ENCODE data around the gene METTL2A. TPM values are rescaled to one million over a fixed set of nuclear protein-coding genes. Genes with fewer than 3 reads are reported as not detected.
"Not testable (repeated sequence)": the region's sequence is repeated elsewhere in the genome, so short reads cannot be mapped to it uniquely, and the experiment has no call there.

The METTL2A gene
- polyA plus RNA-seq, 1 of the 3 experiments (the other 2 are of a cell fraction), result 16.8 TPM

- Histone ChIP-seq H3K4me1 (ENCODE audit: control insufficient read depth in 1 of 2, insufficient read depth in 2 of 2, low read depth in 1 of 2, low read length in 1 of 2) (peaks cover 7 to 13% of the 10 kb centered on the region in 2 experiments; a peak in 3 of 4 replicates), H3K4me3 (ENCODE audit: low read depth in 2 of 2, low read length in 1 of 2) (peak overlapping the region; percentile 71 to 82), H3K36me3 (replicated peaks in 1 of 2; ENCODE audit: control insufficient read depth in 1 of 2, insufficient read depth in 2 of 2, low read length in 1 of 2) (peaks cover 11 to 26% of the 10 kb centered on the region in 2 experiments), H3K4me2 (peak overlapping the region; percentile 92), H3F3A (replicated peaks; ENCODE audit: insufficient read depth) (peaks cover 22% of the 10 kb centered on the region), H3K79me2 (ENCODE audit: insufficient read depth) (peaks cover 86% of the 10 kb centered on the region), H4K20me1 (ENCODE audit: insufficient read depth) (peaks cover 25% of the 10 kb centered on the region), H3K27ac (ENCODE audit: low read depth in 2 of 2, low read length in 1 of 2) (peak overlapping the region; percentile 67 to 81), H3K9ac (peak overlapping the region; percentile 88)
- 12% methylated on average over 24 of the region's 84 CpGs for WGBS (ENCODE audit: low lambda C conversion rate)
- H3K9me3 ChIP-seq; H3K9me2 ChIP-seq; H3K27me3 ChIP-seq (ENCODE audit: insufficient read depth); CTCF ChIA-PET; POLR2A ChIA-PET; H2AFZ ChIP-seq (ENCODE audit: low read depth): not testable (repeated sequence)
- DNase-seq, result peak; percentile 75
Measured at GRCh38 chr17:62478880-62479638, 55.4 kb downstream of the METTL2A start.

- H3K9me2 ChIP-seq; POLR2A ChIA-PET; H3K27me3 ChIP-seq (ENCODE audit: insufficient read depth); H3K9me3 ChIP-seq; CTCF ChIA-PET: not testable (repeated sequence)
- Histone ChIP-seq H3K27ac (ENCODE audit: low read depth in 2 of 2, low read length in 1 of 2) (peak overlapping the region; percentile 67 to 81), H3K9ac (peak overlapping the region; percentile 88), H3K4me1 (ENCODE audit: control insufficient read depth in 1 of 2, insufficient read depth in 2 of 2, low read depth in 1 of 2, low read length in 1 of 2) (peaks cover 7 to 13% of the 10 kb centered on the region in 2 experiments; a peak in 3 of 4 replicates), H4K20me1 (ENCODE audit: insufficient read depth) (peaks cover 31% of the 10 kb centered on the region), H3K36me3 (replicated peaks in 1 of 2; ENCODE audit: control insufficient read depth in 1 of 2, insufficient read depth in 2 of 2, low read length in 1 of 2) (peaks cover 11 to 24% of the 10 kb centered on the region in 2 experiments), H3K4me2 (peak overlapping the region; percentile 92), H3K79me2 (ENCODE audit: insufficient read depth) (peaks cover 92% of the 10 kb centered on the region), H3F3A (replicated peaks; ENCODE audit: insufficient read depth) (peaks cover 20% of the 10 kb centered on the region), H2AFZ (ENCODE audit: low read depth) (0 out of 2 replicates have a peak overlapping the region, but pooled peaks have one; percentile 53), H3K4me3 (ENCODE audit: low read depth in 2 of 2, low read length in 1 of 2) (peak overlapping the region; percentile 71 to 82)
- WGBS (ENCODE audit: low lambda C conversion rate), result 2% methylated on average over 16 of the region's 22 CpGs
- 0 out of 2 replicates have a peak, but pooled peaks have one; percentile 16 for TF ChIP-seq SIN3A (IDR thresholded peaks at IDR 0.05; ENCODE audit: borderline replicate concordance, low read depth, low read length)
- DNase-seq, result peak; percentile 34
Measured at GRCh38 chr17:62479639-62480258, 56.1 kb downstream of the METTL2A start.

GRCh38 chr17:62482553-62482952 is 58.9 kb downstream of the METTL2A start:
- H3K4me3 ChIP-seq (ENCODE audit: low read depth in 2 of 2, low read length in 1 of 2); H3K9ac ChIP-seq; H3K9me3 ChIP-seq; DNase-seq; H2AFZ ChIP-seq (ENCODE audit: low read depth); H3K9me2 ChIP-seq; H3K27me3 ChIP-seq (ENCODE audit: insufficient read depth); POLR2A ChIA-PET; H3K4me2 ChIP-seq; H3K4me1 ChIP-seq (ENCODE audit: control insufficient read depth in 1 of 2, insufficient read depth in 2 of 2, low read depth in 1 of 2, low read length in 1 of 2); H3K27ac ChIP-seq (ENCODE audit: low read depth in 2 of 2, low read length in 1 of 2): not testable (repeated sequence)
- Histone ChIP-seq H4K20me1 (ENCODE audit: insufficient read depth) (peaks cover 55% of the 10 kb centered on the region), H3K79me2 (ENCODE audit: insufficient read depth) (peaks cover 92% of the 10 kb centered on the region), H3K36me3 (replicated peaks in 1 of 2; ENCODE audit: control insufficient read depth in 1 of 2, insufficient read depth in 2 of 2, low read length in 1 of 2) (peaks cover 11 to 24% of the 10 kb centered on the region in 2 experiments), H3F3A (replicated peaks; ENCODE audit: insufficient read depth) (peaks cover 16% of the 10 kb centered on the region)
- 92% methylated on average over 3 of the region's 3 CpGs for WGBS (ENCODE audit: low lambda C conversion rate)
- CTCF ChIA-PET, result interaction anchor here (1.1 kb wide), 1 partner anchor 61 kb away, joined by 4 read pairs; no protein-coding TSS in a partner anchor

DNA sequence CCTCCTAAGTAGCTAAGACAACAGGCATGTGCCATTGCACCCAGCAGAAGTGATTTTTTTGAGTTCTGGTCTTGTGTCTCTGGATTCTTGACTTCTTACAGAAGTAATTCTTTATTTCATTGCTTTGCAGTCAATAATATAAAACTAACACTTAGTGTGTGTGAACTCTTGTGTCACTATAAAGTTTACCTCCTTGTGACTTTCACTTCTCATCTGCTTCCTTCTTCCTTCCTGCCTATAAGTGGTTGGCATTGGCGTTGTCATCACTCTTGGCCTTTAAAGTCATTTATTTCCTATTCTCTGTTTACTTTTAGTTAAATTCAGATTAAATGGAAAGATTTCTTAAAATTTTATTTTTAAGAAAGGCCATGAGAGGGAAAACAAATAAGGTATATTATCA is 67.3 kb downstream of the METTL2A start:
- H3K4me1 ChIP-seq (ENCODE audit: control insufficient read depth in 1 of 2, insufficient read depth in 2 of 2, low read depth in 1 of 2, low read length in 1 of 2); H3K9me2 ChIP-seq; H3K27me3 ChIP-seq (ENCODE audit: insufficient read depth); H3K9me3 ChIP-seq; DNase-seq; H3K27ac ChIP-seq (ENCODE audit: low read depth in 2 of 2, low read length in 1 of 2); H3K9ac ChIP-seq; H3K4me3 ChIP-seq (ENCODE audit: low read depth in 2 of 2, low read length in 1 of 2); H3K4me2 ChIP-seq; H2AFZ ChIP-seq (ENCODE audit: low read depth); POLR2A ChIA-PET: not testable (repeated sequence)
- Histone ChIP-seq H3F3A (replicated peaks; ENCODE audit: insufficient read depth) (peaks cover 15% of the 10 kb centered on the region), H3K36me3 (replicated peaks in 1 of 2; ENCODE audit: control insufficient read depth in 1 of 2, insufficient read depth in 2 of 2, low read length in 1 of 2) (peaks cover 0 to 49% of the 10 kb centered on the region in 2 experiments), H3K79me2 (ENCODE audit: insufficient read depth) (peaks cover 100% of the 10 kb centered on the region), H4K20me1 (ENCODE audit: insufficient read depth) (peaks cover 95% of the 10 kb centered on the region)
- CTCF ChIA-PET, result interaction anchor here (0.6 kb wide), 1 partner anchor 28 kb away, joined by 3 read pairs; no protein-coding TSS in a partner anchor
- 95% methylated on average over 1 of the region's 1 CpG for WGBS (ENCODE audit: low lambda C conversion rate)

- Histone ChIP-seq H3F3A (replicated peaks; ENCODE audit: insufficient read depth) (peaks cover 17% of the 10 kb centered on the region), H3K36me3 (replicated peaks in 1 of 2; ENCODE audit: control insufficient read depth in 1 of 2, insufficient read depth in 2 of 2, low read length in 1 of 2) (peaks cover 0 to 44% of the 10 kb centered on the region in 2 experiments), H4K20me1 (ENCODE audit: insufficient read depth) (peaks cover 96% of the 10 kb centered on the region), H3K79me2 (ENCODE audit: insufficient read depth) (peaks cover 100% of the 10 kb centered on the region)
- H2AFZ ChIP-seq (ENCODE audit: low read depth); H3K27ac ChIP-seq (ENCODE audit: low read depth in 2 of 2, low read length in 1 of 2); H3K4me2 ChIP-seq; H3K9me3 ChIP-seq; H3K27me3 ChIP-seq (ENCODE audit: insufficient read depth); CTCF ChIA-PET; H3K9ac ChIP-seq; H3K4me3 ChIP-seq (ENCODE audit: low read depth in 2 of 2, low read length in 1 of 2); H3K9me2 ChIP-seq; DNase-seq; POLR2A ChIA-PET; H3K4me1 ChIP-seq (ENCODE audit: control insufficient read depth in 1 of 2, insufficient read depth in 2 of 2, low read depth in 1 of 2, low read length in 1 of 2): not testable (repeated sequence)
- 89% methylated on average over 5 of the region's 5 CpGs for whole genome bisulfite sequencing (ENCODE audit: low lambda C conversion rate)
Measured at GRCh38 chr17:62493049-62493655, 69.5 kb downstream of the METTL2A start.

DNA sequence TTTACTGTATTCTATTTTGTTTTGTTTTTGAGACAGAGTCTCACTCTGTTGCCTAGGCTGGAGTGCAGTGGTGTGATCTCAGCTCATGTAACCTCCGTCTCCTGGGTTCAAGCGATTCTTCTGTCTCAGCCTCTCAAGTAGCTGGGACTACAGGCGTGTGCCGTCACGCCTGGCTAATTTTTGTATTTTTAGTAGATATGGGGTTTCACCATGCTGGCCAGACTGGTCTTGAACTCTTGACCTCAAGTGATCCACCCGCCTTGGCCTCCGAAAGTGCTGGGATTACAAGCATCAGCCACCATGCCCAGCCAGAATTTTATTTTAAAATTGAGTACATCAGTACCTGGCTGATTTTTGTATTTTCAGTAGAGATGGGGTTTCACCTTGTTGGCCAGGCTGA is 70.4 kb downstream of the METTL2A start:
- POLR2A ChIA-PET; H3K9ac ChIP-seq; H3K9me3 ChIP-seq; H3K27me3 ChIP-seq (ENCODE audit: insufficient read depth); H2AFZ ChIP-seq (ENCODE audit: low read depth); H3K4me1 ChIP-seq (ENCODE audit: control insufficient read depth in 1 of 2, insufficient read depth in 2 of 2, low read depth in 1 of 2, low read length in 1 of 2); H3K9me2 ChIP-seq; H3K27ac ChIP-seq (ENCODE audit: low read depth in 2 of 2, low read length in 1 of 2); H3K4me2 ChIP-seq; CTCF ChIA-PET; H3K4me3 ChIP-seq (ENCODE audit: low read depth in 2 of 2, low read length in 1 of 2); DNase-seq: not testable (repeated sequence)
- H3F3A ChIP-seq (replicated peaks; ENCODE audit: insufficient read depth), result peaks cover 19% of the 10 kb centered on the region
- H3K36me3 ChIP-seq (replicated peaks in 1 of 2; ENCODE audit: control insufficient read depth in 1 of 2, insufficient read depth in 2 of 2, low read length in 1 of 2), result peaks cover 0 to 44% of the 10 kb centered on the region in 2 experiments
- over 99% methylated on average over 7 of the region's 7 CpGs for WGBS (ENCODE audit: low lambda C conversion rate)
- H4K20me1 ChIP-seq (ENCODE audit: insufficient read depth), result peaks cover 96% of the 10 kb centered on the region
- H3K79me2 ChIP-seq (ENCODE audit: insufficient read depth), result peaks cover 100% of the 10 kb centered on the region

Measured in SK-N-SH (cell line).